HG02852 (cell line): Measurements from ENCODE around the gene PTBP3.
"Not testable (repeated sequence)": the region's sequence is repeated elsewhere in the genome, so short reads cannot be mapped to it uniquely, and the experiment has no call there.

Experiments used
- ATAC-seq: cut with Tn5 transposase; IDR thresholded peaks from one replicate; pipeline ENCODE4 v1.9.1; 2021; ENCODE audit warnings: mild to moderate bottlenecking, moderate library complexity; ENCODE audit not compliant: unreplicated experiment

Gene PTBP3

DNA sequence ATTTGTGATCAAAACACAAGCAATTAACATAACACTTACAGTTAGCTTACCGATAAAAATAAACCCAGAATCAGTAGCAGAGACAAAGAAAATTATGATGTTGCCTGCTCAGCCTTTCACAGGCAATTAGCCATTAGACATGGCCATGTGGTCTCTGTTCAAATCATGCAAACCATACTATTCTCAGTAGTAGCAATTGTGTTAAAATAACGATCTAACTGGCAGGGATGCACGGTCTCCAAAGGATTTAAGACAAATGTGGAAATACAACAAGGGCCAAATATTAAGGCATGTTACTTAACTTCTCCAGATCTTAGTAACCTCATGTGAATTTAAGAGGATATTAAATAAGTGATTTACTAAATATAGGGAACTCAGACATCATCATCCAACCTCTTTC is 59.5 kb downstream of the PTBP3 start:
- ATAC-seq: no peak

DNA sequence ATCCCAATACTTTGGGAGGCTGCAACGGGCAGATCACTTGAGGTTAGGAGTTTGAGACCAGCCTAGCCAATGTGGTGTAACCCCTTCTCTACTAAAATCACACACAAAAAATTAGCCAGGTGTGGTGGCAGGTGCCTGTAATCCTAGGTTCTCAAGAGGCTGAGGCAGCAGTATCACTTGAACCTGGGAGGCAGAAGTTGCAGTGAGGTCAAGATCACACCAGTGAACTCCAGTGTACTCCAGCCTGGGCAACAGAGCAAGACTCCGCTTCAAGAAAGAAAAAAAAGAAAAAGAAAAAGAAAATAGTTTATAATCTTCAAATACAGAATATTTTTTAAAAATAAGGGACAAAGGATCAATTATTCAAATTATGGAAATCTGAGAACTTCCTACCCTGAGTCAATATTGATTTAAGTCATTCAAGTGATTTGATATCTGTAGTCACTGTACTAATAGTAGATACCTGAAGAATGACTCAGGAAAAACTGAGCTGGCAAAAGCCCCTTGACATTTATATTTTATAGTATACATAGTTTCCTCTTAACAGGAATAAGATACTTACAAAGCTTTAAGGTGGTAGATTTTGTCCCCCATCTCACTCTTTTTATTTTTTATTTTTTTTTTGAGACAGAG is 61.8 kb downstream of the PTBP3 start:
- ATAC-seq: no peak

DNA sequence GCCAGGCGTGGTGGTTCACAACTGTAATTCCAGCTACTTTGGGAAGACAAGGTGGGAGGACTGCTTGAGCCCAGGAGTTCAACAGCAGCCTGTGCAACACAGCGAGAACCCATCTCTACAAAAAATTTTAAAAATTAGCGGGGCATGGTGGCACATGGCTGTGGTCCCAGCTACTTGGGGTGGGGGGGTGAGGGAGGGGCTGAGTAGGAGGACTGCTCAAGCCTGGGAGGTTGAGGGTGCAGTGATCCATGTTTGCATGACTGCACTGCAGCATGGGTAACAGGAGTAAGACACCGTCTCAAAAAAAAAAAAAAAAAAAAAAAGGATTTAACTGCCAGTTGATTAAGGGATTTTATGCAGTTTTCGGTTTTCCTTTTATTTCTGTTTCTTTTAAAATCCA is 65.0 kb downstream of the PTBP3 start:
- no peak for ATAC-seq

DNA sequence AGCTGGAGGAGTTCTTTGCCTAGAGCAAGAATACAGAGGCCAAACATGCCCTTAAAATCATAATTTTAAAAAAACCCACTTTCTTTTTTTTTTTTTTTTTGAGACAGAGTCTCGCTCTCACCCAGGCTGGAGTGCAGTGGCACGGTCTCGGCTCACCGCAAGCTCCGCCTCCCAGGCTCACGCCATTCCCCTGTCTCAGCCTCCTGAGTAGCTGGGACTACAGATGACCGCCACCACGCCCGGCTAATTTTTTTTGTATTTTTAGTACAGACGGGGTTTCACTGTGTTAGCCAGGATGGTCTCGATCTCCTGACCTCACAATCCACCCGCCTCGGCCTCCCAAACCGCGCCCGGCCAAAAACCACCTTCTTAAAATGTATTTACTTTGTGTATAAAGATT is 66.3 kb downstream of the PTBP3 start:
- ATAC-seq: not testable (repeated sequence)

DNA sequence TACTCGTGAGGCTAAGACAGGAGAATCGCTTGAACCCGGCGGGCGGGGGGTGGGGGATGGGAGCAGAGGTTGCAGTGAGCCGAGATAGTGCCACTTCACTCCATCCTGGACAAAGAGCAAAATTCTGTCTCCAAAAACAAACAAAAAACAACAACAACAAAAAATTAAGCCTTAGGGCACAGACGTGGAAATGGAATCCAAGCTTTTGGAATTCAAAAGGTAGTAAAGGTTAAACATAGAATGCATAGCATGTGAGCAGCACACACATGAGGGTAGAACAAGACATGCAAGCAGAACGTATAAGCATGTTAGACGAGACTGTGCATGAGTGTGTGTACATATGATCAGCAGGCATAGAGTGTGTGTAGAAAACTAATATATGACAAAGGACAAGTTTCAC is 68.0 kb downstream of the PTBP3 start:
- ATAC-seq: no peak

DNA sequence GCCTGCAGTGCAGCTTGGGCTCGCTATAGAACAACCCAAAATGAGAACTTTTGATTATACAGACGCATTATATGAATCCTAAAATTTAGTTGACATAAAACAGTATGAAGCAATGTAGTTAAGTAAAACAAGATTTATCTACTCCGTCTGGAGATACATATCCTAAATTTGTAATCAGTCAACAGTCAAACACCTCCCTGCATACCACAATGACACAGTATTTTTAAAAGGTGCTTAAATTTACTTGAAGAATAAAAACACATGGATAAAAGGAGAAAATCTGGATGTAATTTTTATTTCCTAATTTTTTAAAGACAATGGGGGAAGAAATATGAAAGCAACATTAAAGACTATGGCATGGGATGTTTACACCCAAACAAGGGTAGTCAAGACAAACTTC is 70.8 kb downstream of the PTBP3 start:
- ATAC-seq: no peak

DNA sequence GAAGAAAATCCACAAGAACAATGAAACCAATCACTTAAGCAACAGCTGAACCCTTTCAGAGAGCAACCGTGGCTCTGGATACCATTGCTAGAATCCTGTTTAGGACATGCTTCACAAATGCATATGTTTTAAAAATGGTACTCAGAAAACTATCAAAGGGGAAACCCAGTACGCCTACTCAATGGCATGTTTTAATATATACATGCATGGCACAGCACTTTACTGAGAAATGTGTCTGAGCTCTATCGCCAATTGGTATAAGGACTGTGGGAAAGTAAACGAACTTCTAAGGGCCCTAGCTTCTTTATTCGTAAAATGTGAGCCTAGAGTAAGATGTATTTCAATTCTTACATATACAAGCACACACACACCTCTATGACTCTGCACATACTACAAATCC is 72.3 kb downstream of the PTBP3 start:
- ATAC-seq: no peak

DNA sequence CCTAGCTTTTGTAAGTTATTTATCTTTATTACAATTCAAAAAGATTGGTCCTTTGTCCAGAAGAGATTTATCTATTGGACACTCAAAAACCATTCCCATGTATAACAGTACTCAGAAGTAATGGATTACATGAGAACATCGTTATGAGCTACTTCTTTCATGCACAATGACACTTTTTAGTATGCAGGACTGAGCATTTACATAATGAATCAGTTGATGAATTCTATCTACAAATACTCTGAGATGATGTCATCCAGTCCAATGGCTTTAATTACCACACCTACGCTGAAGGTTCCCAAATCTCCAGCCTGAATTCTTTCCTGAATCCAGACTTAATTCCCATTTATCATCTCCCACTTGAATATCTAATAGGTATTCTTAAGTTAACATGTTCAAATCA is 75.3 kb downstream of the PTBP3 start:
- ATAC-seq: no peak

DNA sequence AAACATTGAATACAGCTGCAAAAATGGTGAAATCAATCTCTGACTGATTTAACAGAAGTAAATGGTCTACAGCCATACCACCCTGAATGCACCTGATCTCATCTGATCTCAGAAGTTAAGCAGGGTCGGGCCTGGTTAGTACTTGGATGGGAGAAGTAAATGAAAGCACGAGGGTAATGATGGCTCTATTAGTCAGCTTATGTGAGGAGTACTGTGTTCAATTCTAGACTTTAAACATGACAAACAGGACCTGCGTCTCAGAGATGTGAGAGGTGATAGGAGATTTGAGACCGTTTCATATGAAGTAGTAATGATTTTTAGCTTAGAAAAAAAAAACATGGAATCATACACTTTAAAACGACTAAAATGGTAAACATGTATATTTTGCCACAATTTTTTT is 81.2 kb downstream of the PTBP3 start:
- no peak for ATAC-seq

DNA sequence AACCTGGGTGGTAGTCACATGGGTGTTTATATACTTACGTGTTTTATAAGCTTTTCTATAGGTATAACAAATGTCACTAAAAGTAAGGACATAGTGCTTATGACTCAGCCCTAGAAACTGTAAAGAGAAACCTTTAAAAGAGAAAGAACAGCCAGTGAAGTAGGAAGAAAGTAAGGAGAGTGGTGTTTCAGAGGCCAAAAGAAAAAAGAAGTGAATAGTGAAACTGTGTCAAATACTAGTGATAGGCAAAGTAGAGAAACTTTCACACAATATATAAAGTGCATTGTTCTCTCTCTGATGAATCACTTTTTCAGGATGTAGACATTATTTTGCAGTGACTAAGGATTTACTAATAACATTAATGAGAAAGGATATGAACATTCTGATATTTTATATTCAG is 84.1 kb downstream of the PTBP3 start:
- peak; percentile 91 for ATAC-seq

DNA sequence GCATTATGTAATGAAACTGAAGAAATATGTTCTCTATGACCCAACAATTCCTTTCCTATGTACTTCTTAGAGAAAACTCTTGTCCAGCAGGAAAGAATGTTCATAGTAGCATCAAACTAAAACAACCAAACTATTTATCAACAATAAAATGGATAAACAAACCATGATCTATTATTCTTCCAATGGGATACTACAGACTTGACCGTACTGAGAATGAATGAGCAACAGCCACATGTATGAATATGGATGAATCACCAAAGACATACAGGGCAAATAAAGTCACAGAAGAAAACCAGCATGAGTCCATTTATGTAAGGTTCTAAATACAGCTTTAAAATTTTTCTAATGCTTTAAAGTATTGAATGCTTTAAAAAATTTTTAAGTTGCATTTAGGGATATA is 84.7 kb downstream of the PTBP3 start:
- no peak for ATAC-seq

DNA sequence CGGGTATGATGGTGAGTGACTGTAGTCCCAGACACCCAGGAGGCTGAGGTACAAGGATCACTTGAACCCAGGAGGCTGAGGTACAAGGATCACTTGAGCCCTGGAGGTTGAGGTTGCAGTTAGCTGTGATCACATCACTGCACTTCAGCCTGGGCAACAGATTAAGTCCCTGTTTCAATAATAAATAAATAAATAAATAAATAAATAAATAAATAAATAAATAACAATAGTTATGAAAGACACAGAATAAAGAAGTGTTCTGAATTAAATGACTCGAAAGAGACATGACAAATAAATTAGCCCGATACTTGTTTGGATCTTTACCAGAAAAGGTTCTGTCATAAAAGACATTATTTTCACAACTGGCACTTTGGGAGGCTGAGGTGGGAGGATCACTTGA is 86.3 kb downstream of the PTBP3 start:
- ATAC-seq: no peak

DNA sequence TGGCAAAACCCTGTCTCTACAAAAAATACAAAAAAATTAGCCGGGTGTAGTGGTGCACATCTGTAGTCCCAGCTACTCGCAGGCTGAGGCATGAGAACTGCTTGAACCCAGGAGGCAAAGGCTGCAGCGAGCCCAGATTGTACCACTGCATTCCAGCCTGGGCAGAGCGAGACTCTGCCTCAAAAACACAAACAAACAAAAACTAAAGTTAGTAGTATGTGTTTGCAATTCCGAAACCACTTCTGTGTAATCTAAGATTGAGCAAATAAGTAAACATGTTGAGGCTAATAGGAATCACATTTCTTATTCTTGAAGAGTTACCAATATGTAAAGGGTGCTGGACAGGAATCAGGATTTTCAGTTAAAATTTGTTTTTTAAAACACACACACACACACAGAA is 88.3 kb downstream of the PTBP3 start:
- no peak for ATAC-seq

DNA sequence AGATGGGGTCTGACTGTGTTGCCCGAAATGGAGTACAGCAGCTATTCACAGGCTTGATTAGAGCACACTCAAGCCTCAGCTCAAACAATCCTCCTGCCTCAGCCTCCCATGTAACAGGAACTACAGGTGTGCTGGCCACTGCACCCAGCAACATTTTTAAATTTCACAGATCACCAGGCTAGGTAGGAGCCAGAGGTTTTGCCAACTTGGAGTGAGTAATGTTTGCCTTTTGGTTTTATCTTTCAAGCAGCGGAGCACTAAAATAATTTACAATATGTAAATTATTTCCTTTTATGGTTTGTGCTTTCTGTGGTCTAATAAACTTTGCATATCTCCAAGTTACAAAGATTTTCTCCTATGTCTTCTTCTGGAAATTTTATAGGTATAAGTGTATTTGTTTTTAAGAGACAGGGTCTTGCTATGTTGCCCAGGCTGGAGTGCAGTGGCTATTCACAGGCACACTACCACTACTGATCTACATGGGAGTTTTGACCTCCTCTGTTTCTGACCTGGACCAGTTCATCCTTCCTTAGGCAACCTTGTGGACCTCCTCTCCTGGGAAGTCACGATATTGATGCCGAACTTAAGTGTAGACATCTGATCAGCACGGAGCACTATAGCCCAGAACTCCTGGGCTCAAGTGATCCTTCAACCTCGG is 91.1 kb downstream of the PTBP3 start:
- ATAC-seq: no peak

DNA sequence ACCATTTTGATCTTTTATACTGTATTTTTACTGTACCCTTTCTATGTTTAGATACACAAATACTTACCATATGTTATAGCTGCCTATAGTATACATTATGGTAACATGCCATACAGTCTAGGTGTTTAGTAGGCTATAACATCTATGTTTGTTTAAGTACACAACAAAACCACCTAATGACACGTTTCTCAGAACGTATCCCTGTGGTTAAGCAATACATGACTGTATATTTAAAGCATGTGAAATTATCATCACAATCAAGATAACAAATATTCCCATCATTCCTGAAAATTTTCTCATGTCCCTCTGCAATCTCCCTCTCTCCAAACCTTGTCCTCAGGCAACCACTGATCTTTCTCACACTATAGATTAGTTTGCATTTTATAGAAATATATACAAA is 91.9 kb downstream of the PTBP3 start:
- ATAC-seq: no peak

DNA sequence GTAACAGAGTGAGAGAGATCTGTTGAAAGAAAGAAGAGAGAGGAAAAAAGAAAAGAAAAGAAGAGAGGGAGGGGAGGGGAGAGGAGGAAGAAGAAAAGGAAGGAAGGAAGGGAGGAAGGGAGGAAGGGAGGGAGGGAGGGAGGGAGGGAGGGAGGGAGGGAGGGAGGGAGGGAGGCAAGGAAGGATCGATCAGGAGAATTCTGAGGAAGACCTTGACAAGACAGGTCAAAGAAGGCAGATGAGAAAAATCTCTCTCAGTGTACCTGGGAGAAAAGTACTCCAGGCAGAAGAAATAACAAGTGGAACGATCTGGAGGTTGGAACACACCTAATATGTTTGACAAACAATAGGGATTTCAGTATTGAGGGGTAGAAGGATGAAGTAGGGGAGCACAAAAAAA is 93.7 kb downstream of the PTBP3 start:
- no peak for ATAC-seq

DNA sequence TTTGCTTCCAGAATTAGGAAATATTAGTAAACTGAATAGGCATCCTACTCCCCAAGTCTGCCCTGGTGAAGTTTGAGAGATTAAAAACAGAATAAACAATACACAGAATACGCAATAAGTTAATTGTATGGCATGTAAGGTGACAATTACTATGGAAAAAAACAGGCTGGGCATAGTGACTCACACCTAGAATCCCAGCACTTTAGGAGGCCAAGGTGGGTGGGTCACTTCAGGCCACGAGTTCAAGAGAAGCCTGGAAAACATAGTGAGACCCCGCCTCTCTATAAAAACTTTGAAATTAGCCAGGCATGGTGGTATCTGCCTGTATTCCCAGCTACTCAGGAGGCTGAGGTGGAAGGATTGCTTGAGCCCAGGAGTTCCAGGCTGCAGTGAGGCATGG is 94.1 kb downstream of the PTBP3 start:
- no peak for ATAC-seq

DNA sequence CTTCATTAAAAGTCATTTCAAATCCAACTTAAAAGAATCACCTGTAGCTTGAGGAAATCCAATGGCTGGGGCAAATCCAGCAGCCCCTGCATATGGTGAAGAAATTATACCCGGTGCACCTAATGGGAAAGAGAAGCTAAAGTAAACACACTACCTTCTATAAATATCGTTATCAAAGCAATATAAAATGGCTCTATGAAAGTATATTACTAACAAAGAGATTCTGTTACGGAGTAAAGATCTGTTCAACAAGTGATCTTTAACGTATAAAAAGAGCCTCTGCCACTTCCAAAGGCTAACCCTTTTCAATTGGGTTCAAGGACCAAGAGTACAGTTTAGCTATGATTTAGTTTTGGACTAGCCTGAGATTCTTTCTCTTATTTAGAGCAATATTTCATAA is 98.6 kb downstream of the PTBP3 start:
- ATAC-seq: no peak

DNA sequence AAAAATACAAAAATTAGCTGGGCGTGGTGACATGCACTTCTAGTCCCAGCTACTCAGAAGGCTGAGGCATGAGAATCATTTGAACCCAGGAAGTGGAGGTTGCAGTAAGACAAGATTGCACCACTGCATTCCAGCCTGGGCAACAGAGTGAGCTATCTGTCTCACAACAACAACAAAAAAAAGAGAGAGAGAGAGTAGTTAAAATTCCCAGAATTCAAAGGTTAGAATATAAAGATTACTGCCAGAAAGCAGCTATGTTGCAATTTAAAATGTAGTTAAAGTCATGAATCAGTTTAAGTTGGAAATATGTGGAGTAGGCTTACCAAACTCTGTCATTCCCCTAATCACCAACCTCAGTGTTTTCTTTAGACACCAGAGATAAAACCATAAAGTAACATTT is 99.7 kb downstream of the PTBP3 start:
- ATAC-seq: no peak

DNA sequence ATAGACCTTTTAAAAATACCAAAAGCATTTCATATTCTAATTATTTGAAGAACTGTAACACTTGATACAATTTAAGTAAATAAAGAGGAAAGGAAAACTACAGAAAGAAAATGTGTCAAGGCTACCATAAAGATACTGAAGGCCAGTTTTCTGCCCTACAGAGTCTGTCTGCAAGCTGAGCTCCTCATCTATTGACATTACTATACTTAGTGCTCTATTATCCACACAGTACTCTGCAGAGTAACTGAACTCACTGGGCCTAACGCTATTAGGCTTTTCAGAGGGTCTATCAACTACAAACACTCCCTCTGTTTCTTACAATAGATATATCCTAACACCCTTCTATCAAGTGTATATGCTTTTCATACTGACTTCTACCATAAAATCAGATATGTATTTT is 101.2 kb downstream of the PTBP3 start:
- no peak for ATAC-seq

DNA sequence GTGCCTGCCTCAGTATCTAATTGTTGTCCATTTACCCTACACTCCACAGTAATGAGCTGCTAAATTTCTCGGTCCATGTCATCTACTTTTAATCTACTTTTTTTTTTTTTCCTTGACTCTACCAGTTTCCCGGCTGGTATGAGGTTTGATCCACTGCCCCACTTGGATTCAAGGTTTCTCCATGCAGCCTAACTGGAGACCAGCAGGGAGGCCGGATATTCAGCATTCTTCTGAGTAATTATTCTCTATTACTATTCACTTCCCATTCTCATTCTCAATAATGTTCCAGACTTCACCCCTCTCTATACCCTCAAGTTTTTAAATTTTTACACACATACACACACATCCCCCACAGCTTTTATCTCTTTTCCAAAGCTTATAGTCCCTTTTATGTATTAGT is 107.3 kb downstream of the PTBP3 start:
- ATAC-seq: no peak

DNA sequence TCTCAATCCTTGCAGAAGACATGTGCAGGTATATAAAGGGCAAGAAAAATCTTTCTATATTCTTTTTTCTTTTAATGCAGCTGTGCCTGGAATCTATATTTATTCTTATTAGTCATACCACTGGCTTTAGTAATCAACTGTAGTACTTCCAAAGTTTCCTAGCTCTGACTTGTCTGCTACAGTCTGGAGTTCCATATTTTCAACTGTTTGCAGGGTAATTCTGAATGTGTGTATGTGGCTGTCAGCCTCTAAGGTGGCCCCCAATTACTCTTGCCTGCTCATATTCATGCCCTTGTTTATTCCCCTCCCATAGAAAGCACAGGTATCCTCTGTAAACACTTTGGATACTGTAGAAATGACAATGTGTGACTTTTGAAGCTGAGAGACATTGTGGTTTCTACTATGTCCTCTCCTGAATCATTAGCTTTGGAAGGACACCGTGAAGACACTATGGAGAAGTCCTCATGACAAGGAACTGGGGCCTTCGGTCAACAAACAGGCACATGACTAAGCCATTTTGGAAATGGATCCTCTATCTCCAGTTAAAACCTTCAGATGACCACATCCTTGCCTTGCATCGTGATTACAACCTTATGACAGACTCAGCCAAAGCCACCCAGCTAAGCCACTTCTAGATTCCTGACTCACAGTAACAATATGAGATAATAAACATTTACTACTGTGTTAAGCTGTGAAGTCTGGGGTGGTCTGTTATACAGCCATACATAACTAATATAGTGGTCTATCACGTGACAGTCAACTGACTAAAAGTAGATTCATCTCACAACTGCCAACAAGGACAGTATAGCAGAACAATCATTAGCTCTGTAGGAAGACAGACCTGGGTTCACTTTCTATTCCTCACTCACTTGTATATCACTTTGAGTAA is 108.8 kb downstream of the PTBP3 start:
- ATAC-seq: peak; percentile 70
